SKM-1 (cell line): ENCODE results near the gene ITPR2.
"Not testable (repeated sequence)": the region's sequence is repeated elsewhere in the genome, so short reads cannot be mapped to it uniquely, and the experiment has no call there.

Experiments used
- DNase-seq: peaks from one replicate; lab custom pipeline; 2025; ENCODE audit not compliant: unreplicated experiment; lab: John Stamatoyannopoulos, UW

Gene ITPR2

DNA sequence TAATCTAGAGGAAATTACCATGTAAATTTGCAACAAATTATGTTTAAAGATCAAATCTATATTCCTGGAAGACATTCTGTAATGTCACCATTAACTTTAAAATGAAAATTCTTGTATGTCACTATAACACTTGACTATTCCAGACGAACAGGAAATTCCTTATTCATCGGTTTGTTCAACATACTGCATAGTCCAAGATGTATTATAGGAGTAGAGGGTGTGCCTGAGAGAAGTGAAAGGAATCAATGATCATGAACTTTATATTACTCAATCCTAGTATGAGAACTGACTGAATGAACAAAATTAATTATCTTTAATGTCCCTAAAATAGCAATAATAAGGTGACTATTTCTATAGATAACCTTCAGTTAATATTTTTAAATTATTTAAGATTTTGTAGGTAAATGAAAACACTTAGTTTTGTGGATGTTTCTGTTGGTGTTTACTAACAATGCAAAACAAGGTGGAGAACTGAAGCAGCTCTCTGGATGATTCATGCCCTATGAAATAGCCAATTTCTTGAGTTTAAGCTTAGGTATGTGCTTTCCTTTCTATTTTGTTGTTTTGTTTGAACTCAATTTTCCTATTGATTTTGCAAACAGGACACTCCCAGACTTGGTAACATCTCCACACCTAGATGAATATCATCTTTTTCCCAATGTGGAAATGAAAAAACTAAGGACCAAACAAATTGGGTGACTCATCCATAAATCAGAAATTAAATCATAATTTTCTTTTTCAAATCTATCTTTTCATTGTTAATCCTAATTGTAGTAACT is 18.2 kb upstream of the ITPR2 start:
- no peak for DNase-seq

DNA sequence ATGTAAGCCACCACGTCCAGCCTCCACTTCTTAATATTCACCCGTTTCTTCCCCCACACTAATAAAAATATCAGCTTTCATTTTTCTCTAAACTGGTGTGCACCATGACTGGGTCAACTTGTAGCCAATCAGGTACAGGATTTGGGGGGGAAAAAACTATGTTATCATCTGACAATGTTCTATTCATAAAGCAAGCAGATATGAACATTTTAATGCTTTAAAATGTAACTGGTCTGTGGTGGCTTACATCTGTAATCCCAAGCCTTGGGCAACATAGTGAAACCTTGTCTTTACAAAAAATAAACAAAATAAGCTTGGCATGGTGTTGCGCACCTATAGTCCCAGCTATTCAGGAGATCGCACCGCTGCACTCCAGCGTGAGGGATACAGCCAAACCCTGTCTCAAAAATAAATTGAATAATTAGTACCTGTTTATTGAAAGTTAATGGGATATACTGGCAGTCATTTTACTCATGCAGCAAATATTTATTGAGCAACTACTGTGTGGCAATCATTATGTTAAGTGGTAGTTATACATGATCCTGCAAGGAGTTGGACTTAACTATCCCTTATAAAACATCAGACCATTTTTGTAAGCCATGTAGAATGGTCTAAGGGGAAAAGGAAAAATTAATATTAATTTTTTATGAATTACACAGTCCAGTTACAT is 15.3 kb upstream of the ITPR2 start:
- no peak for DNase-seq

DNA sequence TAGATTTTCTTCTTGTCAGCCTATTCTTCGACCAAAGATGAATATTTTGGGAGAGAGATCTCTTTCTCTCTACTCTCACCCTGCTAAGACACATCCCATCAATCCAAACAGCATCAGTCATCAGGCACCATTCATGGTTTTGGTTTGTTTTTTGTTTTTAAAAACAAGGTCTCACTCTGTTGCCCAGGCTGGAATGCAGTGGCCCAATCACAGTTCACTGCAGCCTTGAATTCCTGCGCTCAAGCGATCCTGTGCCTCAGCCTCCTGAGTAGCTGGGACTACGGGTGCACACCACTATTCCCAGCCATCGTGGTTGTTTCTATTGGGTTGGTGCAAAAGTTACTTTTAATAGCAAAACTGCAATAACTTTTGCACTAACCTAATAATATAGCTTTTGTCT is 14.4 kb upstream of the ITPR2 start:
- DNase-seq = no peak

DNA sequence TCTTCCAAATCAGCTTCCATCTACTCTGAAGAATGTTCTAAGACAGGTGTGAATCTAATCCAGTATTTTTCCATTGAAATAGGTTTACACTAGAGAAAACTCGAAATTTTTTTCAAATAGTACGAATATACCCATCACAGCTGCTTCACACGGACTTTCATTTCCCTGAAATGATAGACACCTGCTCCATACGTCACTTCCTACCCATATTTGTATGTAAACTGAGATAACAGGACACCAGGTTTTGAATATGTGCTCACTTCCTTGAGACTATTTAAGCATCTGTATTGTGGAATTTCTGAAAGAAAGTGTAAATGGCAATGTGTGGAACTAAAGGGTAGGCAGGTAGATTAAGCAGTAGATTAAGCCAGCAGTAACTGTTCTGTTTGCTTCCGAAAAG is 13.4 kb upstream of the ITPR2 start:
- DNase-seq = no peak

DNA sequence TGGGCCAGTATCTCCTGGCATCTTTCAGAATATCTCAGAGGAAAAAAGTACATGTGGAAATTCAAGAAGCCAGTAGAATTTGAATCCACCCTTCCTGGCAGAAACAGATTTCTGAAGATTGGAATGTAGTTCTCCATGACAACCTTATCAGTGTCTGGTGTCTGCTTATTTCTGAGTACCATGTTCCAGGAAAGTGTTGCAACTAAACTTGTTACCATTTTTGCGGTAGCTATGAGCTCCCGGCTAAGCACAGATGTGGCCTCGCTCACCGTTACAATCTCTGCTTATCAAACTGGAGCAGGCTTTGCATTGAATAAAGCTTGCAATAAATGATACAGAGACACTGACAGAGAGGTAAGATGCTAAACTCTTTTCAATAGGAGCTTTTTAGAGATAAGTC is 13.0 kb upstream of the ITPR2 start:
- DNase-seq = no peak

DNA sequence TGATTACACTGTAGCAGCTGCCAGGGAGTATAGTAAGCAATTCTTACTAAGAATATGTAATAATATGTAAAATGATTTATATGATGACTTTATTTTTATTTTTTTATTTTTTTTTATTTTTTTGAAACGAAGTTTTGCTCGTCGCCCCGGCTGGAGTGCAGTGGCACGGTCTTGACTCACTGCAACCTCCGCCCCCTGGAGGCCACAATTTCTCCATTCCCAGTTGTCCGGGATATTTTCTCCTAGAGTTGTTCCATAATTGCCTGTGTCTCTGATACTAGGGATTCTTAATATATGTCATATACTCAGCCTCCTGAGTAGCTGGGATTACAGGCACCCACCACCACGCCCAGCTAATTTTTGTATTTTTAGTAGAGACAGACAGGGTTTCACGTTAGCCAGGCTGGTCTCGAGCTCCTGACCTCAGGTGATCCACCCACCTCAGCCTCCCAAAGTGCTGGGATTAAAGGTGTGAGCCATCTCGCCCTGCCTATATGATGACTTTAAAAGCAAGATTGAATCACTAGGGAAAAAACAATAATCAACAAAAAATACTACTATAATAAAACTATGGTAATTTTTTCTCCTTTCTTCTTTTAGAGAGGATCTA is 12.2 kb upstream of the ITPR2 start:
- no peak for DNase-seq

DNA sequence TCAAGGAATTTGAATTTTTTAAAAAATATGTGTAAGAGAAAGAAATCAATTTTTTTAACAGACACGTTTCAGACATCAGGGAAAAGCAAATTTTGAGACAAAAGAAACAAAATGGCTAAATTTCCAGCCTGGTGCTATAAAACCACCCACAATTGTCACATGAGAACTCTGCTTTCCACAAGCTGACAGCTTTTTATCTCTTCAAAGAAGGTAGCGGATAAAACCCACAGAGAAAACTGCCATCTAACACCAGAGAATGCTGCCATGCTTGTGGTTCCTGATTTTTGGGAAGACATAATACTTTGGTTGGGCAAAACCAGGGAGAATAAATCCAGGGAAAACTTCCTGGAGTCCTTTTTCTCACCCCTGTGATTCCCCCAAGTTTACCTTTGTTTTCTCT is 10.3 kb upstream of the ITPR2 start:
- DNase-seq = no peak

DNA sequence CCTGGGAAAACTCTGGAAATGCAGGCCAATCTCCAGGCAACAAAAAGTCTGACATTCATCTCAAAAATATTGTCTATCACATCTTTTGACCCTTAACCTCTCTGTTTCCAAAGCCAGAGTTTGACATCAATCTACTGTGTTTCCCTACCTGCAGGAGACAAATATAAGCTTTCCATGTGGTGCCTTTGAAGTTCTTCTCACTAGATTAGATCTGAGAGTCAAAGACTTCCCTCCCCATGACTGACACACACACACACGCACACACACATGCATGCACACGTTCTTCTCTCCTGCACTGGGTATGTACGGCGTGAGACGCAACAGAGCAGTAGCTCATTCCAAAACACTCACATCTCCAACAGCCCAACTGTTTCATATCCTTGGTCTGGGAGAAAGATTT is 8.1 kb upstream of the ITPR2 start:
- DNase-seq = no peak

DNA sequence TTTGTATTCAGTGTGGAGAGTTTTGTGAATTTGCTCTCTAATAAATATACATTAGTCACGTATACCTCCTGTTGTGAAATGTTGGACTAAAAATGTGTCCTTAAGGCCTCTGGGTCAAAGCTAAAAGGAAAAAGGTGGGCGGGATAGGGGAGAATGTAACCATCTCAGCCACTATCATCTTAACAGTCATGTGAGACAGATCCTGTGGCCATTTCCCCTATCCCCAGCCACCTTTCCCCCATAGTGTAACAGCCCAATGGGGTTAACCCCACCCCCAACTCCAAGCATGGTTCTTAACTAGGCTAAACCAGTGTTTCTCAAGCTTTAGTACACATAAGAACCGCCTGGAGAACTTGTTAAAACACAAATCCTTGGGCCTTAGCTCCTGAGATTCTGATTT is 6.5 kb upstream of the ITPR2 start:
- no peak for DNase-seq

DNA sequence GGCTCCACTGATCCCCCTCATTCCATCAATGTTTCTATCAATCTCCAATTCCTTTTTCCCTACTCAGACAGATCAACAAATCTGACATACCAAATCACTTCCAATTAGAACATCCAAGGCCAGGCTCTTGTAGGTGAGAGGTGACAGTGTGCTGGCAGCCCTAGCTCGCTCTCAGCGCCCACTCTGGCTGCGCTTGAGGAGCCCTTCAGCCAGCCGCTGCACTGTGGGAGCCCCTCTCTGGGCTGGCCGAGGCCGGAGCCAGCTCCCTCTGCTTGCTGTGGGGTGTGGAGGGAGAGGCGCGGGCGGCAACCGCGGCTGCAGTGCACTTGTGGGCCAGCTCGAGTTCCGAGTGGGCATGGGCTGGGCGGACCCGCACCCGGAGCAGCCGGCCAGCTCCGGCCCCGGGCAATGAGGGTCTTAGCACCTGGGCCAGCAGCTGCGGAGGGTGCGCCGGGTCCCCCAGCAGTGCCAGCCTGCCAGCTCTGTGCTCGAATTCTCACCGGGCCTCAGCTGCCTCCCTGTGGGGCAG is 6.0 kb upstream of the ITPR2 start:
- DNase-seq = no peak

DNA sequence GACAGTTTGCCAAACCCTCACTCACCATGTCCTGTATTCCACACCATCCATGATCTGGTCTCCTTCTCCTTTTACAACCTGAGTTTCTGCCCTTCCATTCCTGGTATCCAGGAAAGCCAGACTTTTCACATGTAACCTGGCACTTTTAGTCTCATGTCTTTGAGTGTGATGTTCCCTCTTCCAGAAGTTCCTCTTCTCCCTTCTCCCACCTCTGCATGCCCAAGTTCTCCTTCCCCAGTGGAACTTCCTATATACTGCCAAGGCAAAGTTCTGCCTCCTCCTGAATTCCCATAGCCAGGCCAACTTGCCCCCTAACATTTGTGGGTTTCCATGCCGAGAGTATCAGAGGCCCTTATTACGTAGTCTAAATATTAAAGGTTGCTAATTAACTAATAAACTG is 3.2 kb upstream of the ITPR2 start:
- DNase-seq = no peak

DNA sequence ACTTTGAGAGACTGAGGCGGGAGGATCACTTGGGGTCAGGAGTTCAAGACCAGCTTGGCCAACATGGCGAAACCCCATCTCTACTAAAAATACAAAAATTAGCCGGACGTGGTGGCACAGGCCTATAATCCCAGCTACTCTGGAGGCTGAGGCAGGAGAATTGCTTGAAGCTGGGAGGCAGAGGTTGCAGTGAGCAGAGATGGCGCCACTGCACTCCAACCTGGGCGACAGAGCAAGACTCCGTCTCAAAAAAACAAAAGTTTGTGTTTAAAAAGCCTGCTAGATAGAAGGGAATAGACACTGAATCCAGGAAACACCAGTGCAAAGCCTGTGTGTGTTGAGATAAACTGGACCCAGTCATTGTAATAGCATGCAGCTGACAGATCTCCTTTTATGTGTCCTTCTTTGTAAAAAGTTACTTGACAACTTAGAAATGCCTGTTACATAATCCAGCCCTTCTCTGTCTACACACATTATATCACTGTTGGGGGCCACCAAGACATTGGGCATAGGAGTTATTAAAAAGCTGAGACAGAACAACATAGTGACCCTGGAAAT is 1.6 kb upstream of the ITPR2 start:
- not testable (repeated sequence) for DNase-seq

DNA sequence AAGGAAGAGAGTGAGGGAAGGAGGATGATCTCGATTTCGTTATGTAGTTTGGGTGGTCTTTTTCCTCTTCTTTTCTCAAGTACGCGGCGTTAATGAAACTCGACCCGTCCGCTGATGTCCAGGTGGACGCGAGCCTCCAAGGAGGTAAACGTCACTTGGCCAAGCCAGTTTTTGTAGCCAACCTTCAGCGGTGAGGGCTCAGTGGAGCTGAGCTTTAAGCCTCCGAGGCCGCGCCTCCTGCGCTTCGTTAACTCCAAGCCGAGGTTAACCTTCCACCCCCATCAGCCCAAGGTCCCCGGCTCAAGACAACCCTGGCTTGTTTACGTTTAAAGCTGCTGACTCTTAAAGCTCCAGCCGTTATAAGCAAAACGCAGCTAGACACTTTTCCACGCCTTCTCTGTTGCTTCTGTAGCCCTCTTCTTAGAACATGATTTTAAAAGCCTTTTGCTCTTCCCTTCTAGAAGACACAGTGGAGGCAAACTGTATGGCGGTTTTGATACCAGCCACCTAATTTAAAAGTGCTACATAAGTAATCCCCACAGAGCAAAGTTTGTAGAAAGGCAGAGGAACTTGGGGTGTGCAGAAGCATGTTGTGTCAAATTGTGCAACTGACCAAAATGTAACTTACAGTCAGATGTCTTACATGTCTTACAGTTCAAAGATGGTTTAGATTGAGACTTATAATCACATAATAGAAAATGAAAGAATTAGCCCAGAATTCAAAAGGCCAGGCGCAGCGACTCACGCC is 923 bp upstream of the ITPR2 start:
- DNase-seq = no peak

DNA sequence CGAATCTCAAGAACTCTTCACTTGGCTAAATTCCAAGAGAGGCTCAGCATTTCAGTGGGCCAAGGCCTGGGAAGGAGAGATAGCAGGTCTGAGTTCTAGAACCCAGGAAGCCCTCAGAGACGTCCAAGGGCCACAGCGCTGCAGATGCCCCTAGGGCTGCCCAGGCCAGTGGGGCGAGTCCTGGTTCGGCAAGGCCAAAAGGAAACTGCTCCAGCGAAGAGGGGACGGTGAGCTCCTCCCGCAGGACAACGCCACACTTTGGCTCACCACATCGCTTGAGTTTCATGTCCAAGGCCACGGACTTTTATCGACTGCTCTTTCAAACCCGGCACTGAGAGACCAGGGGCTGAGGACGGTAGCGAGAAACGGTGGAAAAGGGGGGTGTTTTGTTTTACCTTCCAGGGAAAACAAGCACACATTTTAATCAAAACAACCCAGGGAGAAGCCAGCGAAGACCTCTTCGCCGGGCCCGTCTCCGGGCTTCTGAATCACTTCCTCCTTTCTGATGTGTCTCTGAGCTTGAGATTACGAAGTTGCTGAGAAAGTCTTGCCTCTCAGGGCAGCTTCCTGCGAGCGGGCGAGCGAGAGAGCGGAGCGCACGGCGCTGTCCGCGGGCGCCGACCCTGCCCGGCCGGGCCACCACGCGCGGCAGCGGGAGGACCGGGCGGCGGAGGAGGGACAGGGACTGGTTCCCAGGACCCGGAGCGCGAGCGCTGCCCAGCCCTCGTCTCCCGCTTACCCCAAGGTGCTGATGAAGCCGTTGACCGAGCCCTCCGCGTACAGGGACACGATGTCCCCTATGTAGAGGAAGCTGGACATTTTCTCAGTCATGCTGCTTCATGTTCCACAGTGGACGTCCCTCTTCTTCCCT is 808 bp downstream of the ITPR2 start:
- peak; percentile 30 for DNase-seq

DNA sequence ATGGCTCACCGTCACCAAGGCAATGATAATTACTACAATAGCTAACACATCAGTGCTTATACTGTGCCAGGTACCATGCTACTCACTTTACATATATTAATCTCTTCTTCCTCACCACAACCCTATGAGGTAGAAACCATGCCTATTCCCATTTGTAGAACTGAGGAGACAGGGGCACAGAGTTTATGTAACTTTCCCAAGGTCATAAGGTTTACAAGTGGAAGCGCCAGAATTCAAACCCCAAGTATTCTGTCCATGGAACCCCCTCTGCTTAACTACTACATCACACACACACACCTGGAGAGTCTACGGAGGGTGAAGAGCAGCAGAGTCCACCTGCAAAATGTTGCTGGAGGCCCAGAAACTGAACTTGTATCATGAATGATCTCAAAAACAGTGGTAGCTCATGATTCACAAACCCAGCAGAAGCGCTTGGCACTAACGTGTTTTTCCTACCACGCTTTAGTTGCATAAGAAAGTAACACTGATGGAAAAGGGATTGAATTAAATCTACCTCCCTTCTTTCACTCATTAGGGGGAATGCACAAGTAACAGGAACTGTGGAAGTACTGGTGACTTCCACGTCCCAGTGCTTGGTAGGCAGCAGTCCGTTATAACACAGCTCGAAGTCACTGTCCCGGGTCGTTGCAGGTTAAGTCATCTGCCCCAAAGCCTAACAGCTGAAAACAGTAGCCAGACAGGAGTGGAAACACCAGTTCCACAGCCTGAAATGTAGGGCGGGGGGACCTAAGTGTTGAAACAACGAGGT is 2.0 kb downstream of the ITPR2 start:
- DNase-seq = no peak

DNA sequence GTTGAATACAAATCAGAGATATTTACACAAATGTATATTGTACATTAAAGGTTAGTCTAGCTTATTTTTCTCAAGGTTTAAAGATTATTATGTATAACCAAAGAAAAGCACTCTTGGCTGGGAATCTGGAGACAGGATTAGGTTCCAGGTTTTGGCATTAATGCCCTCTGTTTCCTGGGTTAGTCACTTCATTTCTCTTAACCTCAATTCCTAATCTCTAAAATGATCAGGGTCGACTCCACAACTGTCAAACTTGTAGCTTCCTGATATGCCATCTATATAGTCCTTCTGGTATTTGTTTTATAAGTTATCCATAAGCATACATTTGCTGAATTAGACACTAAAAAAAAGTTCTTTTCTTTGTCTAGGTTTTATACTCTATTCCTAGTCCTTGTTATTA is 2.6 kb downstream of the ITPR2 start:
- no peak for DNase-seq

DNA sequence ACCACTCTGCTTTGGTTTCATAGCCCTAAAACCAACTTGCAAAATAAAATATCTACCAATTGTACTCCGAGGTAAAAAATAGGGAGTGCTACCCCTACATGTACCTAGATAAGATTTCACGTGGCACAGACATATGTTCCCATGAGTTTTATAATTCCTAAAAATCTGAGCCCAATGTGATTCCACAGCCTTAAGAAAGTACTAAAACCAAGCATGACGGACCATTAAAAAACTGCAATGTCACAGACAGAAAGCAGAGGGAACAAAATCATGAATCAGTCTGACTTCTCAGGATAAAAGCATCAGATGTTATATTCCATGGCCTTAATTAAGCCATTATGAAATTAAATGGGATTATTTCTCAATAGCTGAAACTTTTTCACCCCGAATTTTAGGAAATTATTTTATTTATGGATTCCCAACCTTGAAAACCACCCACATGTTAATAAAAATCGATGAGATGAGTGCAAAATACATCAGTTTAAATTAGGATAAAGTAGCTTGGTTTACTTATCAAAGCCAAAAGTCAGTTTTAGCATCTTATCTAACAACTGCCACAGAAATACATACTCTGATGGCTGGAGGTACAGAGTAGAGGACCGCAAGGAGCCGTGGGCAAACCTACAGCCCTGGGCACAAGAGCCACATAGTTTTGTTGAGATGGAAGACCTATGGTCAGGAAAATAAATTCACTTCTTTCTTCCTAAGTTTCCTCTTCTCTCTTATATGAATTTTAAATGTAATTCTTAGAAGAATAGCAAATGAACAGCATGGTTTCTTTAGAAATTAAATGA is 4.5 kb downstream of the ITPR2 start:
- DNase-seq = no peak

DNA sequence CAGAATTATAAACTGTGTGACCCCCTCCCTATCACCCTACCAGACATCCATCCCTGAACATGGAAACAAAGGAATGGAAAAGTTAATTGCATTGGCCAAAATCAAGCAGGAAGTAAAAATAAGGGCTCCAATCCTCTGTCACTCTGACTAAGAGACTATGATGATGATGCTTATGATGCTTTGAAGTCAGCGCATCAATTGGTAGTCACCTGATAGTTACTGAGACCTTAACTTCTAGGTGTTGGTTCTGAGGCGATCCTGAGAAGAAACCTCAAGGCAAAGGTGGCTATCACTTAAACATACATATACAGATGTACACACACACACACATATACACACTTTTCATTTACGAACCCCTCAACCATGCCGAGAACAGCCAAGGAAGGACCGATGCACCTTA is 6.6 kb downstream of the ITPR2 start:
- no peak for DNase-seq
